Ovary (tissue), 9 donors: Measurements from ENCODE around the gene OR5I1. TPM values are rescaled to one million over a fixed set of nuclear protein-coding genes. Genes with fewer than 3 reads are reported as not detected.

Experiments
- DNase-seq, 5 donors: peaks; one replicate each; pipeline ENCODE4 v3.0.0-alpha.2; 2019 to 2020
- H3K27ac ChIP-seq, 2 donors: fragments of 200-600 bp; one replicate each; pipeline versions ENCODE4 v1.5.1 to v1.8.0; 2019 to 2022
- H3K27me3 ChIP-seq: fragments of 200-600 bp; one replicate; pipeline ENCODE4 v1.8.0; 2022
- H3K36me3 ChIP-seq: fragments of 200-600 bp; sonication (generic); one replicate; pipeline ENCODE4 v1.5.1; 2019
- H3K4me1 ChIP-seq: one replicate; pipeline ENCODE4 v1.8.1; 2013; ENCODE audit warnings: mild to moderate bottlenecking, moderate library complexity; ENCODE audit not compliant: insufficient read depth
- H3K4me3 ChIP-seq: fragments of 200-600 bp; sonication (generic); one replicate; pipeline ENCODE4 v1.5.1; 2017
- H3K9me3 ChIP-seq, 2 donors: fragments of 200-600 bp in 1 of 2; sonication (generic) in 1 of 2; one replicate each; pipeline versions ENCODE4 v1.5.1 to v1.8.1; 2013 to 2019; ENCODE audit warnings: mild to moderate bottlenecking in 1 of 2, moderate library complexity in 1 of 2
- CTCF ChIP-seq, 3 donors: fragments of 450-650 bp in 2 of 3; fragments of 200-600 bp in 1 of 3; IDR thresholded peaks; one replicate each; pipeline versions ENCODE4 v1.5.1 to v1.8.0; 2016 to 2022; ENCODE audit warnings: antibody characterized with exemption in 3 of 3, mild to moderate bottlenecking in 1 of 3
- EP300 ChIP-seq: sonication (generic); formaldehyde crosslinking; IDR thresholded peaks from one replicate; pipeline ENCODE4 v1.6.1; 2017; ENCODE audit warnings: antibody characterized with exemption
- POLR2A ChIP-seq: fragments of 450-650 bp; IDR thresholded peaks from one replicate; pipeline ENCODE4 v1.6.1; 2017; ENCODE audit warnings: antibody characterized with exemption, mild to moderate bottlenecking, moderate library complexity
- WGBS, 3 donors: extraction: QIAGEN DNeasy Blood & Tissue Kit in 1 of 3; methylation state at CpG; one replicate each; pipeline versions ENCODE4 v1.1.5 to v1.1.7; 2013 to 2017; 5-methylcytosine and 5-hydroxymethylcytosine counted together
- intact Hi-C, 4 donors: fragments of 100-400 bp; cut with DNase I; formaldehyde crosslinking; loops; one replicate each; pipeline versions ENCODE4 v1.11.0 to v1.15.1; 2022 to 2023
- polyA plus RNA-seq, 2 donors: library from polyadenylated mRNA; stranded (reverse); fragments of 200-250 nt in 1 of 2; fragments of 350-450 nt in 1 of 2; fragmentation: Illumina TruSeq in 1 of 2; extraction: RNeasy Lipid Tissue Mini Kit (QIAGEN cat#74804) in 1 of 2; gene quantifications; one replicate each; pipeline ENCODE4 v1.2.3, GENCODE V29; 2013 to 2014
- total RNA-seq, 7 donors: library from RNA; depleted of rRNA in 2 of 7; stranded (reverse); fragments of >200 nt in 2 of 7; fragmentation: NEBNext Ultra II Directional in 3 of 7; extraction: Animal tissue kit (Norgen Biotek cat#: 25700) in 3 of 7; gene quantifications; one replicate each; pipeline versions ENCODE4 v1.1.0 to v1.2.4, GENCODE V29; 2016 to 2023
- donor health status: DM: no; HTN: no; CAD: no; lungs with moderate emphysema.
- donor health status: DM: no; HTN: no; CAD: no.
- donor health status: Bipolar disorder and iron deficiency.
- donor health status: DM: yes; HTN: yes; CAD: no.
- donor health status: DM: no; HTN: no; CAD: no.
- donor health status: DM: yes; HTN: yes; CAD: no.

Gene OR5I1
- total and polyA plus RNA-seq, 9 donors = not detected

- 55 to 73% (median 70%) methylated on average over 2 of the region's 2 CpGs for WGBS, 3 donors
- intact Hi-C loops = no loop called here
- no peaks in the 10 kb centered on the region for H3K27me3 ChIP-seq
- no peak overlapping the region for H3K27ac ChIP-seq
- H3K36me3 ChIP-seq = no peaks in the 10 kb centered on the region
- H3K9me3 ChIP-seq = no peaks in the 10 kb centered on the region
- H3K4me3 ChIP-seq = no peak overlapping the region
- no peaks in the 10 kb centered on the region for H3K4me1 ChIP-seq
- TF ChIP-seq EP300 (no peak), POLR2A (no peak), CTCF (IDR thresholded peaks at IDR 0.05) (no peak)
- no peak for DNase-seq
Observed at GRCh38 chr11:55966391-55966790, 30.2 kb upstream of the OR5I1 start.

- intact Hi-C loops = no loop called here
- no peak for DNase-seq
- Histone ChIP-seq H3K27ac (no peak overlapping the region), H3K36me3 (no peaks in the 10 kb centered on the region), H3K9me3 (no peaks in the 10 kb centered on the region), H3K4me3 (no peak overlapping the region), H3K27me3 (no peaks in the 10 kb centered on the region), H3K4me1 (no peaks in the 10 kb centered on the region)
- 51 to 68% (median 55%) methylated on average over 4 of the region's 4 CpGs for WGBS, 3 donors
- TF ChIP-seq CTCF (IDR thresholded peaks at IDR 0.05) = no peak
- no peak for TF ChIP-seq EP300
- TF ChIP-seq POLR2A = no peak
Observed at GRCh38 chr11:55956521-55956920, 20.3 kb upstream of the OR5I1 start.

- no peaks in the 10 kb centered on the region for H3K9me3 ChIP-seq
- WGBS, 3 donors = 60 to 71% (median 63%) methylated on average over 4 of the region's 4 CpGs
- no peak overlapping the region for H3K4me3 ChIP-seq
- no peaks in the 10 kb centered on the region for H3K36me3 ChIP-seq
- no peak overlapping the region for H3K27ac ChIP-seq
- H3K27me3 ChIP-seq = no peaks in the 10 kb centered on the region
- intact Hi-C loops = no loop called here
- TF ChIP-seq POLR2A (no peak), EP300 (no peak), CTCF (IDR thresholded peaks at IDR 0.05) (no peak)
- H3K4me1 ChIP-seq = no peaks in the 10 kb centered on the region
- DNase-seq = no peak
Observed at GRCh38 chr11:55949330-55949729, 13.1 kb upstream of the OR5I1 start.

GRCh38 chr11:55942785-55943392 lies 6.7 kb upstream of the OR5I1 start:
- 1 to 15% (median 2%) methylated on average over 3 of the region's 3 CpGs for WGBS, 3 donors
- intact Hi-C loops = no loop called here
- H3K9me3 ChIP-seq = no peaks in the 10 kb centered on the region

More at GRCh38 chr11:55942785-55943392, 6.7 kb upstream of the OR5I1 start:
- no peak for TF ChIP-seq POLR2A
- no peak for TF ChIP-seq CTCF (IDR thresholded peaks at IDR 0.05)
- TF ChIP-seq EP300 = no peak
- no peak overlapping the region for H3K4me3 ChIP-seq
- H3K36me3 ChIP-seq = no peaks in the 10 kb centered on the region
- no peak overlapping the region for H3K27ac ChIP-seq
- no peak for DNase-seq
- H3K27me3 ChIP-seq = no peaks in the 10 kb centered on the region
- no peaks in the 10 kb centered on the region for H3K4me1 ChIP-seq
